ENCODE data around the gene RLN1.

DNA sequence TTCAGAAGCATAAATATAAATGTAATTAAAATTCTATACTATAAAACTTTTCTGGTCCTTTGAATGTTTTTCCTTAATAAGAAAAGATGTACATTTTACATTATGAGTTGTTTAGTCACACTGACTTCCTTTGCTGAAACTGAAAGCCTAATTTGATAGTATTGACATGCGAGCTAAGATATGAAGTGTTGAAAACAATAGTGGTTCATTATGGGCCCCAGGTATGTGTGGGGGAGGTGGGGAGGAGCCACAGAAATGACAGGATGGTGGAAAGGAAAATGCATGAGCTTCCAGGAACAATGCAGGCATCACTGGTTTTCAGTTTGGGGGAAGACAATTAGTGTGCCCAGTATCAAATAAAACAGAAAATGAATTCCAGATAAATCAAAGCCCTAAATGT, 35.4 kb upstream of the RLN1 start:
- TF ChIP-seq, protein P1, sequence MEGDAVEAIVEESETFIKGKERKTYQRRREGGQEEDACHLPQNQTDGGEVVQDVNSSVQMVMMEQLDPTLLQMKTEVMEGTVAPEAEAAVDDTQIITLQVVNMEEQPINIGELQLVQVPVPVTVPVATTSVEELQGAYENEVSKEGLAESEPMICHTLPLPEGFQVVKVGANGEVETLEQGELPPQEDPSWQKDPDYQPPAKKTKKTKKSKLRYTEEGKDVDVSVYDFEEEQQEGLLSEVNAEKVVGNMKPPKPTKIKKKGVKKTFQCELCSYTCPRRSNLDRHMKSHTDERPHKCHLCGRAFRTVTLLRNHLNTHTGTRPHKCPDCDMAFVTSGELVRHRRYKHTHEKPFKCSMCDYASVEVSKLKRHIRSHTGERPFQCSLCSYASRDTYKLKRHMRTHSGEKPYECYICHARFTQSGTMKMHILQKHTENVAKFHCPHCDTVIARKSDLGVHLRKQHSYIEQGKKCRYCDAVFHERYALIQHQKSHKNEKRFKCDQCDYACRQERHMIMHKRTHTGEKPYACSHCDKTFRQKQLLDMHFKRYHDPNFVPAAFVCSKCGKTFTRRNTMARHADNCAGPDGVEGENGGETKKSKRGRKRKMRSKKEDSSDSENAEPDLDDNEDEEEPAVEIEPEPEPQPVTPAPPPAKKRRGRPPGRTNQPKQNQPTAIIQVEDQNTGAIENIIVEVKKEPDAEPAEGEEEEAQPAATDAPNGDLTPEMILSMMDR (CRISPR knock-in tag; IDR thresholded peaks at IDR 0.05) = no peak
- no peak for TF ChIP-seq NR2F2 (IDR thresholded peaks at IDR 0.05; ENCODE audit: borderline replicate concordance, low read depth)
- no peak for TF ChIP-seq ZNF274 (CRISPR knock-in tag; IDR thresholded peaks at IDR 0.05)
- no peak for TF ChIP-seq POLR2AphosphoS5 (IDR thresholded peaks at IDR 0.05; ENCODE audit: low read depth, low read length)
- TF ChIP-seq ZNF18 (CRISPR knock-in tag; IDR thresholded peaks at IDR 0.05; ENCODE audit: insufficient replicate concordance) = no peak
- TF ChIP-seq EHMT2 (IDR thresholded peaks at IDR 0.05; ENCODE audit: borderline replicate concordance, low read depth, low read length) = no peak
- TF ChIP-seq ZBTB33 (CRISPR knock-in tag; IDR thresholded peaks at IDR 0.05) = no peak
- TF ChIP-seq POLR2A (IDR thresholded peaks at IDR 0.05; ENCODE audit: insufficient read depth in 1 of 2, low read depth in 2 of 2, low read length in 2 of 2) = no peak
- no peak for TF ChIP-seq PHF8 (CRISPR knock-in tag; IDR thresholded peaks at IDR 0.05)
- TF ChIP-seq ZNF124 (CRISPR knock-in tag; IDR thresholded peaks at IDR 0.05) = no peak
- TF ChIP-seq HMG20B (CRISPR knock-in tag; conservative IDR thresholded peaks at IDR 0.05) = no peak

Data from HepG2 (cell line).